ENCODE results near the gene LRP1B. TPM values are rescaled to one million over a fixed set of nuclear protein-coding genes. Genes with fewer than 3 reads are reported as not detected.

LRP1B gene
- total RNA-seq, 1 experiment from 2014 or later = 0.52 TPM

DNA sequence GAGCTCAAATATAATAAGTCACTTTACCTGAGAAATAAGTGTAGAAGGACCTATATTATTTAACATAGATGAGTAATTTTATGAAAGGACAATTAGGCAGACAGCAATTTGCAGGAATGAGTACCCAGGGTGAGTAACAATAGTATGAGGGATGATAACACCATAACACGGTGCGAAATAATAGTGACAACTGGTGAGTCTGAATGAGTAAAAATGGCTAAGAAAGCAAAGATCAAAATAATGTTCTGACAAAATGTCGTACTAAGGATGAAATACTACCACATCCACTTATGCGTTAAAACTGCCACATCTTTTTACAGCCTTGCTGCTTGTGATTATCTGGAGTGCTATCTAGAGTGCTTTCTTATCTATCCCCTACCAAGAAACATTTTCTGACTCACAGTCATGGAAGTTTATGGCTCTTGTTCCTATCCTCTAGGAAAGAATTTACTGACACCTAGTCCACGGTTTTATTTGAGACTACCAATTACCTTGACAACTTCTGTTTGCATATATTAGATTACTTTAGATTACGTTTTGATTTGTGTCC, 929.7 kb downstream of the LRP1B start (continued):
- TF ChIP-seq, protein P1, sequence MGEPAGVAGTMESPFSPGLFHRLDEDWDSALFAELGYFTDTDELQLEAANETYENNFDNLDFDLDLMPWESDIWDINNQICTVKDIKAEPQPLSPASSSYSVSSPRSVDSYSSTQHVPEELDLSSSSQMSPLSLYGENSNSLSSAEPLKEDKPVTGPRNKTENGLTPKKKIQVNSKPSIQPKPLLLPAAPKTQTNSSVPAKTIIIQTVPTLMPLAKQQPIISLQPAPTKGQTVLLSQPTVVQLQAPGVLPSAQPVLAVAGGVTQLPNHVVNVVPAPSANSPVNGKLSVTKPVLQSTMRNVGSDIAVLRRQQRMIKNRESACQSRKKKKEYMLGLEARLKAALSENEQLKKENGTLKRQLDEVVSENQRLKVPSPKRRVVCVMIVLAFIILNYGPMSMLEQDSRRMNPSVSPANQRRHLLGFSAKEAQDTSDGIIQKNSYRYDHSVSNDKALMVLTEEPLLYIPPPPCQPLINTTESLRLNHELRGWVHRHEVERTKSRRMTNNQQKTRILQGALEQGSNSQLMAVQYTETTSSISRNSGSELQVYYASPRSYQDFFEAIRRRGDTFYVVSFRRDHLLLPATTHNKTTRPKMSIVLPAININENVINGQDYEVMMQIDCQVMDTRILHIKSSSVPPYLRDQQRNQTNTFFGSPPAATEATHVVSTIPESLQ (CRISPR knock-in tag; IDR thresholded peaks at IDR 0.05) = no peak
- TF ChIP-seq, protein P2, sequence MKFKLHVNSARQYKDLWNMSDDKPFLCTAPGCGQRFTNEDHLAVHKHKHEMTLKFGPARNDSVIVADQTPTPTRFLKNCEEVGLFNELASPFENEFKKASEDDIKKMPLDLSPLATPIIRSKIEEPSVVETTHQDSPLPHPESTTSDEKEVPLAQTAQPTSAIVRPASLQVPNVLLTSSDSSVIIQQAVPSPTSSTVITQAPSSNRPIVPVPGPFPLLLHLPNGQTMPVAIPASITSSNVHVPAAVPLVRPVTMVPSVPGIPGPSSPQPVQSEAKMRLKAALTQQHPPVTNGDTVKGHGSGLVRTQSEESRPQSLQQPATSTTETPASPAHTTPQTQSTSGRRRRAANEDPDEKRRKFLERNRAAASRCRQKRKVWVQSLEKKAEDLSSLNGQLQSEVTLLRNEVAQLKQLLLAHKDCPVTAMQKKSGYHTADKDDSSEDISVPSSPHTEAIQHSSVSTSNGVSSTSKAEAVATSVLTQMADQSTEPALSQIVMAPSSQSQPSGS (CRISPR knock-in tag; IDR thresholded peaks at IDR 0.05; ENCODE audit: borderline replicate concordance, low read depth) = no peak
- TF ChIP-seq CREM (CRISPR knock-in tag; IDR thresholded peaks at IDR 0.05) = no peak
- TF ChIP-seq, protein P3, sequence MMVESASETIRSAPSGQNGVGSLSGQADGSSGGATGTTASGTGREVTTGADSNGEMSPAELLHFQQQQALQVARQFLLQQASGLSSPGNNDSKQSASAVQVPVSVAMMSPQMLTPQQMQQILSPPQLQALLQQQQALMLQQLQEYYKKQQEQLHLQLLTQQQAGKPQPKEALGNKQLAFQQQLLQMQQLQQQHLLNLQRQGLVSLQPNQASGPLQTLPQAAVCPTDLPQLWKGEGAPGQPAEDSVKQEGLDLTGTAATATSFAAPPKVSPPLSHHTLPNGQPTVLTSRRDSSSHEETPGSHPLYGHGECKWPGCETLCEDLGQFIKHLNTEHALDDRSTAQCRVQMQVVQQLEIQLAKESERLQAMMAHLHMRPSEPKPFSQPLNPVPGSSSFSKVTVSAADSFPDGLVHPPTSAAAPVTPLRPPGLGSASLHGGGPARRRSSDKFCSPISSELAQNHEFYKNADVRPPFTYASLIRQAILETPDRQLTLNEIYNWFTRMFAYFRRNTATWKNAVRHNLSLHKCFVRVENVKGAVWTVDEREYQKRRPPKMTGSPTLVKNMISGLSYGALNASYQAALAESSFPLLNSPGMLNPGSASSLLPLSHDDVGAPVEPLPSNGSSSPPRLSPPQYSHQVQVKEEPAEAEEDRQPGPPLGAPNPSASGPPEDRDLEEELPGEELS (CRISPR knock-in tag; IDR thresholded peaks at IDR 0.05) = no peak
- TF ChIP-seq, protein P4, sequence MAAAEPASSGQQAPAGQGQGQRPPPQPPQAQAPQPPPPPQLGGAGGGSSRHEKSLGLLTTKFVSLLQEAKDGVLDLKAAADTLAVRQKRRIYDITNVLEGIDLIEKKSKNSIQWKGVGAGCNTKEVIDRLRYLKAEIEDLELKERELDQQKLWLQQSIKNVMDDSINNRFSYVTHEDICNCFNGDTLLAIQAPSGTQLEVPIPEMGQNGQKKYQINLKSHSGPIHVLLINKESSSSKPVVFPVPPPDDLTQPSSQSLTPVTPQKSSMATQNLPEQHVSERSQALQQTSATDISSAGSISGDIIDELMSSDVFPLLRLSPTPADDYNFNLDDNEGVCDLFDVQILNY (CRISPR knock-in tag; IDR thresholded peaks at IDR 0.05) = no peak
- TF ChIP-seq, protein P5, sequence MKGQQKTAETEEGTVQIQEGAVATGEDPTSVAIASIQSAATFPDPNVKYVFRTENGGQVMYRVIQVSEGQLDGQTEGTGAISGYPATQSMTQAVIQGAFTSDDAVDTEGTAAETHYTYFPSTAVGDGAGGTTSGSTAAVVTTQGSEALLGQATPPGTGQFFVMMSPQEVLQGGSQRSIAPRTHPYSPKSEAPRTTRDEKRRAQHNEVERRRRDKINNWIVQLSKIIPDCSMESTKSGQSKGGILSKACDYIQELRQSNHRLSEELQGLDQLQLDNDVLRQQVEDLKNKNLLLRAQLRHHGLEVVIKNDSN (CRISPR knock-in tag; IDR thresholded peaks at IDR 0.05) = no peak
- TF ChIP-seq, protein P6, sequence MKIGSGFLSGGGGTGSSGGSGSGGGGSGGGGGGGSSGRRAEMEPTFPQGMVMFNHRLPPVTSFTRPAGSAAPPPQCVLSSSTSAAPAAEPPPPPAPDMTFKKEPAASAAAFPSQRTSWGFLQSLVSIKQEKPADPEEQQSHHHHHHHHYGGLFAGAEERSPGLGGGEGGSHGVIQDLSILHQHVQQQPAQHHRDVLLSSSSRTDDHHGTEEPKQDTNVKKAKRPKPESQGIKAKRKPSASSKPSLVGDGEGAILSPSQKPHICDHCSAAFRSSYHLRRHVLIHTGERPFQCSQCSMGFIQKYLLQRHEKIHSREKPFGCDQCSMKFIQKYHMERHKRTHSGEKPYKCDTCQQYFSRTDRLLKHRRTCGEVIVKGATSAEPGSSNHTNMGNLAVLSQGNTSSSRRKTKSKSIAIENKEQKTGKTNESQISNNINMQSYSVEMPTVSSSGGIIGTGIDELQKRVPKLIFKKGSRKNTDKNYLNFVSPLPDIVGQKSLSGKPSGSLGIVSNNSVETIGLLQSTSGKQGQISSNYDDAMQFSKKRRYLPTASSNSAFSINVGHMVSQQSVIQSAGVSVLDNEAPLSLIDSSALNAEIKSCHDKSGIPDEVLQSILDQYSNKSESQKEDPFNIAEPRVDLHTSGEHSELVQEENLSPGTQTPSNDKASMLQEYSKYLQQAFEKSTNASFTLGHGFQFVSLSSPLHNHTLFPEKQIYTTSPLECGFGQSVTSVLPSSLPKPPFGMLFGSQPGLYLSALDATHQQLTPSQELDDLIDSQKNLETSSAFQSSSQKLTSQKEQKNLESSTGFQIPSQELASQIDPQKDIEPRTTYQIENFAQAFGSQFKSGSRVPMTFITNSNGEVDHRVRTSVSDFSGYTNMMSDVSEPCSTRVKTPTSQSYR (CRISPR knock-in tag; IDR thresholded peaks at IDR 0.05) = no peak
- TF ChIP-seq, protein P7, sequence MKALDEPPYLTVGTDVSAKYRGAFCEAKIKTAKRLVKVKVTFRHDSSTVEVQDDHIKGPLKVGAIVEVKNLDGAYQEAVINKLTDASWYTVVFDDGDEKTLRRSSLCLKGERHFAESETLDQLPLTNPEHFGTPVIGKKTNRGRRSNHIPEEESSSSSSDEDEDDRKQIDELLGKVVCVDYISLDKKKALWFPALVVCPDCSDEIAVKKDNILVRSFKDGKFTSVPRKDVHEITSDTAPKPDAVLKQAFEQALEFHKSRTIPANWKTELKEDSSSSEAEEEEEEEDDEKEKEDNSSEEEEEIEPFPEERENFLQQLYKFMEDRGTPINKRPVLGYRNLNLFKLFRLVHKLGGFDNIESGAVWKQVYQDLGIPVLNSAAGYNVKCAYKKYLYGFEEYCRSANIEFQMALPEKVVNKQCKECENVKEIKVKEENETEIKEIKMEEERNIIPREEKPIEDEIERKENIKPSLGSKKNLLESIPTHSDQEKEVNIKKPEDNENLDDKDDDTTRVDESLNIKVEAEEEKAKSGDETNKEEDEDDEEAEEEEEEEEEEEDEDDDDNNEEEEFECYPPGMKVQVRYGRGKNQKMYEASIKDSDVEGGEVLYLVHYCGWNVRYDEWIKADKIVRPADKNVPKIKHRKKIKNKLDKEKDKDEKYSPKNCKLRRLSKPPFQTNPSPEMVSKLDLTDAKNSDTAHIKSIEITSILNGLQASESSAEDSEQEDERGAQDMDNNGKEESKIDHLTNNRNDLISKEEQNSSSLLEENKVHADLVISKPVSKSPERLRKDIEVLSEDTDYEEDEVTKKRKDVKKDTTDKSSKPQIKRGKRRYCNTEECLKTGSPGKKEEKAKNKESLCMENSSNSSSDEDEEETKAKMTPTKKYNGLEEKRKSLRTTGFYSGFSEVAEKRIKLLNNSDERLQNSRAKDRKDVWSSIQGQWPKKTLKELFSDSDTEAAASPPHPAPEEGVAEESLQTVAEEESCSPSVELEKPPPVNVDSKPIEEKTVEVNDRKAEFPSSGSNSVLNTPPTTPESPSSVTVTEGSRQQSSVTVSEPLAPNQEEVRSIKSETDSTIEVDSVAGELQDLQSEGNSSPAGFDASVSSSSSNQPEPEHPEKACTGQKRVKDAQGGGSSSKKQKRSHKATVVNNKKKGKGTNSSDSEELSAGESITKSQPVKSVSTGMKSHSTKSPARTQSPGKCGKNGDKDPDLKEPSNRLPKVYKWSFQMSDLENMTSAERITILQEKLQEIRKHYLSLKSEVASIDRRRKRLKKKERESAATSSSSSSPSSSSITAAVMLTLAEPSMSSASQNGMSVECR (CRISPR knock-in tag; IDR thresholded peaks at IDR 0.05; ENCODE audit: borderline replicate concordance) = no peak

DNA sequence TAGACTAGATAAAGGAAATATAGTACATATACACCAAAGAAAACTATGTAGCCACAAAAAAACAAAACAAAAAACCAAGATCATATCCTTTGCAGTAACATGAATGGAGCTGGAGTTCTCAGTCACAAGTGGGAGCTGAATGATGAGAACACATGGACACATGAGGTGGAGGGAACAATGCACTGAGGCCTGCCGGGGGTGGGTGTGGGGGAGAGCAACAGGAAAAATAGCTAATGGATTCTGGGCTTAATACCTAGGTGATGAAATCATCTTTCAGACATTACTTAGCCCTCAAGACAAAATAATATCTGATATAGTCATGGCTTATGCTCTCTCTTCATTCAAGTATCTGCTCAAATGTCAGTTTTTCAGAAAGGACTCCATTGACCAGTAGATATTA, 930.6 kb downstream of the LRP1B start:
- ChIA-PET POLR2A (no interaction called here), CTCF (no interaction called here)
- ATAC-seq = no peak
- no peaks in the 10 kb centered on the region for H3K36me3 Mint-ChIP-seq
- DNase-seq (ENCODE audit: low spot score) = no peak
- H3K9me3 Mint-ChIP-seq = no peaks in the 10 kb centered on the region
- no peak overlapping the region for H3K27ac Mint-ChIP-seq
- H3K27me3 Mint-ChIP-seq (ENCODE audit: low read depth) = no peaks in the 10 kb centered on the region
- H3K4me1 Mint-ChIP-seq = no peaks in the 10 kb centered on the region
- H3K4me3 Mint-ChIP-seq = no peak overlapping the region
- TF ChIP-seq, protein P1 (CRISPR knock-in tag; IDR thresholded peaks at IDR 0.05) = no peak
- TF ChIP-seq MYBL2 (CRISPR knock-in tag; IDR thresholded peaks at IDR 0.05) (no peak), SMAD4 (CRISPR knock-in tag; IDR thresholded peaks at IDR 0.05) (no peak), ZNF232 (CRISPR knock-in tag; IDR thresholded peaks at IDR 0.05) (no peak), ZNF396 (CRISPR knock-in tag; IDR thresholded peaks at IDR 0.05; ENCODE audit: borderline replicate concordance) (no peak), CBFB (CRISPR knock-in tag; IDR thresholded peaks at IDR 0.05; ENCODE audit: low read depth) (no peak), ZBTB21 (CRISPR knock-in tag; IDR thresholded peaks at IDR 0.05; ENCODE audit: borderline replicate concordance) (no peak), ESRRA (CRISPR knock-in tag; IDR thresholded peaks at IDR 0.05; ENCODE audit: borderline replicate concordance) (no peak), GABPB1 (CRISPR knock-in tag; IDR thresholded peaks at IDR 0.05) (no peak), ELF4 (CRISPR knock-in tag; IDR thresholded peaks at IDR 0.05; ENCODE audit: low read depth) (no peak)
- TF ChIP-seq, protein P8, sequence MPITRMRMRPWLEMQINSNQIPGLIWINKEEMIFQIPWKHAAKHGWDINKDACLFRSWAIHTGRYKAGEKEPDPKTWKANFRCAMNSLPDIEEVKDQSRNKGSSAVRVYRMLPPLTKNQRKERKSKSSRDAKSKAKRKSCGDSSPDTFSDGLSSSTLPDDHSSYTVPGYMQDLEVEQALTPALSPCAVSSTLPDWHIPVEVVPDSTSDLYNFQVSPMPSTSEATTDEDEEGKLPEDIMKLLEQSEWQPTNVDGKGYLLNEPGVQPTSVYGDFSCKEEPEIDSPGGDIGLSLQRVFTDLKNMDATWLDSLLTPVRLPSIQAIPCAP (CRISPR knock-in tag; IDR thresholded peaks at IDR 0.05) = no peak

Data from WTC11 (cell line).